Measurements from ENCODE around the gene BCHE. TPM values are rescaled to one million over a fixed set of nuclear protein-coding genes. Genes with fewer than 3 reads are reported as not detected.

The BCHE gene
- total and polyA plus RNA-seq, 2 donors (not counting 1 experiment from before 2014, with no cell fraction given): 5.8 to 34.7 TPM

GRCh38 chr3:165827883-165828282, 9.3 kb downstream of the BCHE start:
- Histone ChIP-seq H4K20me1 (ENCODE audit: control insufficient read depth, extremely low read depth, insufficient read depth, low read length) (no peaks in the 10 kb centered on the region), H3K4me3 (replicated peaks in 1 of 4; ENCODE audit: control extremely low read depth in 1 of 4, insufficient read depth in 1 of 4, low read depth in 3 of 4, low read length in 4 of 4) (no peak overlapping the region), H2AFZ (ENCODE audit: low read length) (no peak overlapping the region), H3K4me2 (ENCODE audit: extremely low read depth, insufficient read depth, low read length) (no peak overlapping the region), H3K36me3 (ENCODE audit: control insufficient read depth, insufficient read depth, low read length) (no peaks in the 10 kb centered on the region), H3K79me2 (ENCODE audit: control insufficient read depth, insufficient read depth, low read length) (no peaks in the 10 kb centered on the region), H3K27ac (ENCODE audit: insufficient read depth, low read length) (no peak overlapping the region), H3K9ac (ENCODE audit: insufficient read depth, low read length) (no peak overlapping the region), H3K9me3 (ENCODE audit: control insufficient read depth, insufficient read depth, low read depth, low read length) (no peaks in the 10 kb centered on the region), H3K4me1 (ENCODE audit: control insufficient read depth, extremely low read depth, insufficient read depth, low read length) (no peaks in the 10 kb centered on the region), H3K27me3 (ENCODE audit: control insufficient read depth, insufficient read depth, low read length) (no peaks in the 10 kb centered on the region)
- no peak for DNase-seq (ENCODE audit: low read depth in 2 of 2)
- TF ChIP-seq CTCF (conservative IDR thresholded peaks at IDR 0.05 in 1 of 2, IDR thresholded peaks at IDR 0.05 in 1 of 2; ENCODE audit: low read depth in 1 of 2, low read length in 2 of 2) (no peak), EZH2 (IDR thresholded peaks at IDR 0.05; ENCODE audit: low read length, missing control alignments) (no peak)

GRCh38 chr3:165827233-165827632, 10.0 kb downstream of the BCHE start:
- no peaks in the 10 kb centered on the region for H3K4me1 ChIP-seq (ENCODE audit: control insufficient read depth, extremely low read depth, insufficient read depth, low read length)

GRCh38 chr3:165820671-165821123, 16.5 kb downstream of the BCHE start:
- H3K9me3 ChIP-seq (ENCODE audit: control insufficient read depth, insufficient read depth, low read depth, low read length): no peaks in the 10 kb centered on the region
- H4K20me1 ChIP-seq (ENCODE audit: control insufficient read depth, extremely low read depth, insufficient read depth, low read length): no peaks in the 10 kb centered on the region
- H3K36me3 ChIP-seq (ENCODE audit: control insufficient read depth, insufficient read depth, low read length): no peaks in the 10 kb centered on the region
- TF ChIP-seq EZH2 (IDR thresholded peaks at IDR 0.05; ENCODE audit: low read length, missing control alignments) (no peak), CTCF (conservative IDR thresholded peaks at IDR 0.05 in 1 of 2, IDR thresholded peaks at IDR 0.05 in 1 of 2; ENCODE audit: low read depth in 1 of 2, low read length in 2 of 2) (no peak)
- no peak overlapping the region for H3K4me3 ChIP-seq (replicated peaks in 1 of 4; ENCODE audit: control extremely low read depth in 1 of 4, insufficient read depth in 1 of 4, low read depth in 3 of 4, low read length in 4 of 4)
- H3K9ac ChIP-seq (ENCODE audit: insufficient read depth, low read length): no peak overlapping the region
- H3K4me2 ChIP-seq (ENCODE audit: extremely low read depth, insufficient read depth, low read length): no peak overlapping the region
- H3K79me2 ChIP-seq (ENCODE audit: control insufficient read depth, insufficient read depth, low read length): no peaks in the 10 kb centered on the region
- H2AFZ ChIP-seq (ENCODE audit: low read length): no peak overlapping the region
- H3K27ac ChIP-seq (ENCODE audit: insufficient read depth, low read length): no peak overlapping the region
- no peaks in the 10 kb centered on the region for H3K4me1 ChIP-seq (ENCODE audit: control insufficient read depth, extremely low read depth, insufficient read depth, low read length)
- H3K27me3 ChIP-seq (ENCODE audit: control insufficient read depth, insufficient read depth, low read length): no peaks in the 10 kb centered on the region
- no peak for DNase-seq (ENCODE audit: low read depth in 2 of 2)

More at GRCh38 chr3:165827233-165827632, 10.0 kb downstream of the BCHE start:
- Histone ChIP-seq H3K9ac (ENCODE audit: insufficient read depth, low read length) (no peak overlapping the region), H3K36me3 (ENCODE audit: control insufficient read depth, insufficient read depth, low read length) (no peaks in the 10 kb centered on the region), H3K9me3 (ENCODE audit: control insufficient read depth, insufficient read depth, low read depth, low read length) (no peaks in the 10 kb centered on the region), H4K20me1 (ENCODE audit: control insufficient read depth, extremely low read depth, insufficient read depth, low read length) (no peaks in the 10 kb centered on the region), H3K4me2 (ENCODE audit: extremely low read depth, insufficient read depth, low read length) (no peak overlapping the region), H3K27me3 (ENCODE audit: control insufficient read depth, insufficient read depth, low read length) (no peaks in the 10 kb centered on the region), H3K27ac (ENCODE audit: insufficient read depth, low read length) (no peak overlapping the region), H3K79me2 (ENCODE audit: control insufficient read depth, insufficient read depth, low read length) (no peaks in the 10 kb centered on the region), H2AFZ (ENCODE audit: low read length) (no peak overlapping the region), H3K4me3 (replicated peaks in 1 of 4; ENCODE audit: control extremely low read depth in 1 of 4, insufficient read depth in 1 of 4, low read depth in 3 of 4, low read length in 4 of 4) (no peak overlapping the region)
- TF ChIP-seq CTCF (conservative IDR thresholded peaks at IDR 0.05 in 1 of 2, IDR thresholded peaks at IDR 0.05 in 1 of 2; ENCODE audit: low read depth in 1 of 2, low read length in 2 of 2) (no peak), EZH2 (IDR thresholded peaks at IDR 0.05; ENCODE audit: low read length, missing control alignments) (no peak)
- no peak for DNase-seq (ENCODE audit: low read depth in 2 of 2)

Measured in fibroblast of lung (primary cell).